HepG2 (cell line): Measurements from ENCODE around the gene GCLC.
"Not testable (repeated sequence)": the region's sequence is repeated elsewhere in the genome, so short reads cannot be mapped to it uniquely, and the experiment has no call there.

ENCODE experiments used
- CEBPB ChIP-seq: IDR thresholded peaks from 2 replicates; pipeline ENCODE4 v1.6.1; 2011; ENCODE audit warnings: low read depth, low read length, improper control_type of control experiment, borderline replicate concordance
- EP300 ChIP-seq, 3 experiments: sonication (generic) in 1 of 3; formaldehyde crosslinking in 1 of 3; IDR thresholded peaks; 2 replicates each; pipeline versions ENCODE4 v1.5.1 to v1.6.1; 2011 to 2020; ENCODE audit warnings: low read depth in 2 of 3, low read length in 2 of 3, borderline replicate concordance in 1 of 3, improper control_type of control experiment in 1 of 3, mild to moderate bottlenecking in 1 of 3, missing genetic modification reagents in 1 of 3, moderate library complexity in 1 of 3
- ETV5 ChIP-seq: IDR thresholded peaks from 2 replicates; pipeline ENCODE4 v1.6.1; 2018; ENCODE audit warnings: missing biosample characterization, missing genetic modification reagents, inconsistent platforms, borderline replicate concordance
- IRF1 ChIP-seq: sonication (generic); formaldehyde crosslinking; IDR thresholded peaks from 2 replicates; pipeline ENCODE4 v1.4.0; 2020; ENCODE audit warnings: low read depth, mild to moderate bottlenecking, missing genetic modification reagents
- KAT7 ChIP-seq: IDR thresholded peaks from 2 replicates; pipeline ENCODE4 v1.6.1; 2018; ENCODE audit warnings: borderline replicate concordance, missing compliant biosample characterization
- MIER2 ChIP-seq: IDR thresholded peaks from 2 replicates; pipeline ENCODE4 v1.6.1; 2016; ENCODE audit warnings: missing biosample characterization, missing genetic modification reagents
- MYC ChIP-seq: sonication (generic); formaldehyde crosslinking; IDR thresholded peaks from 2 replicates; pipeline ENCODE4 v1.9.0; 2021; ENCODE audit warnings: missing genetic modification reagents, borderline replicate concordance
- POLR2A ChIP-seq, 2 experiments: IDR thresholded peaks; 2 replicates each; pipeline ENCODE4 v1.6.1; 2011; ENCODE audit warnings: low read depth in 2 of 2, low read length in 2 of 2, mild to moderate bottlenecking in 1 of 2, moderate library complexity in 1 of 2; ENCODE audit not compliant: insufficient read depth in 1 of 2
- POLR2AphosphoS5 ChIP-seq: IDR thresholded peaks from 2 replicates; pipeline ENCODE4 v1.6.1; 2012; ENCODE audit warnings: low read depth, low read length
- SMC3 ChIP-seq: IDR thresholded peaks from 2 replicates; pipeline ENCODE4 v1.6.1; 2011; ENCODE audit warnings: low read length, improper control_type of control experiment
- TF ChIP-seq, protein P1 (sequence below): sonication (generic); formaldehyde crosslinking; IDR thresholded peaks from 2 replicates; pipeline ENCODE4 v1.5.0; 2020; ENCODE audit warnings: missing genetic modification reagents, mild to moderate bottlenecking, borderline replicate concordance

DNA sequence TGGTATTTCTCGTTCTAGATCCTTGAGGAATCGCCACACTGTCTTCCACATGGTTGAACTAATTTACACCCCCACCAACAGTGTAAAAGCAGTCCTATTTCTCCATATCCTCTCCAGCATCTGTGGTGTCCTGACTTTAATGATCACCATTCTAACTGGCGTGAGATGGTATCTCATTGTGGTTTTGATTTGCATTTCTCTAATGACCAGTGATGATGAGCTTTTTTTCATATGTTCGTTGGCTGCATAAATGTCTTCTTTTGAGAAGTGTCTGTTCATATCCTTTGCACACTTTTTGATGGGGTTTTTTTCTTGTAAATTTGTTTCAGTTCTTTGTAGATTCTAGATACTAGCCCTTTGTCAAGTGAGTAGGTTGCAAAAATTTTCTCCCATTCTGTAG, 64.1 kb downstream of the GCLC start:
- TF ChIP-seq CEBPB; EP300 (IDR thresholded peaks at IDR 0.05; ENCODE audit: low read depth in 2 of 2, low read length in 2 of 2); EP300 (CRISPR knock-in tag; IDR thresholded peaks at IDR 0.05; ENCODE audit: borderline replicate concordance); MYC (CRISPR knock-in tag); ETV5; POLR2AphosphoS5; SMC3; IRF1 (CRISPR knock-in tag); MIER2; KAT7; POLR2A (IDR thresholded peaks at IDR 0.05; ENCODE audit: insufficient read depth in 1 of 2, low read depth in 2 of 2, low read length in 2 of 2): not testable (repeated sequence)
- TF ChIP-seq, protein P1, sequence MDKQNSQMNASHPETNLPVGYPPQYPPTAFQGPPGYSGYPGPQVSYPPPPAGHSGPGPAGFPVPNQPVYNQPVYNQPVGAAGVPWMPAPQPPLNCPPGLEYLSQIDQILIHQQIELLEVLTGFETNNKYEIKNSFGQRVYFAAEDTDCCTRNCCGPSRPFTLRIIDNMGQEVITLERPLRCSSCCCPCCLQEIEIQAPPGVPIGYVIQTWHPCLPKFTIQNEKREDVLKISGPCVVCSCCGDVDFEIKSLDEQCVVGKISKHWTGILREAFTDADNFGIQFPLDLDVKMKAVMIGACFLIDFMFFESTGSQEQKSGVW (CRISPR knock-in tag) = not testable (repeated sequence)
